Fibroblast of gingiva (primary cell): ENCODE measurements around the gene FBLN1.
"Not testable (repeated sequence)": the region's sequence is repeated elsewhere in the genome, so short reads cannot be mapped to it uniquely, and the experiment has no call there.

Source experiments
- DNase-seq: peaks from one replicate; pipeline ENCODE4 v3.0.0-alpha.2; 2011; ENCODE audit warnings: low read depth

The FBLN1 gene

DNA sequence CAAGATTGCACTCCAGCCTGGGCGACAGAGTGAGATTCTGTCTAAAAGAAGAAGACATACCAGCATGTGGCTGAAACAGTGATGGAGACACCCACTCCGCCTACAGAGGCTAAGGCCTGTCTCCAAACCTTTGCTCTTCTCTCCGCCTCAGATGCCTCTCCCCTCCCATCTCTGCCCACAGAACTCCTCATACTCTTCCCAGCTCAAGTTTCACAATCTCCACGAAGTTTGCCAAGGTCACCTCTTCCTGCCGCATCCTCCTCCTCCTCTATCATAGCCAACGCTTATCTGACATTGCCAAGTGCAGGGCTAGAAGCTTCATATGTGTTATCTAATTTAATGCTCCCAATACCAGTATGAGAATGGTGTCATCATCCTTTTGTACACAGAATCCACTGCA lies 25.9 kb upstream of the FBLN1 start:
- DNase-seq: peak; percentile 75

DNA sequence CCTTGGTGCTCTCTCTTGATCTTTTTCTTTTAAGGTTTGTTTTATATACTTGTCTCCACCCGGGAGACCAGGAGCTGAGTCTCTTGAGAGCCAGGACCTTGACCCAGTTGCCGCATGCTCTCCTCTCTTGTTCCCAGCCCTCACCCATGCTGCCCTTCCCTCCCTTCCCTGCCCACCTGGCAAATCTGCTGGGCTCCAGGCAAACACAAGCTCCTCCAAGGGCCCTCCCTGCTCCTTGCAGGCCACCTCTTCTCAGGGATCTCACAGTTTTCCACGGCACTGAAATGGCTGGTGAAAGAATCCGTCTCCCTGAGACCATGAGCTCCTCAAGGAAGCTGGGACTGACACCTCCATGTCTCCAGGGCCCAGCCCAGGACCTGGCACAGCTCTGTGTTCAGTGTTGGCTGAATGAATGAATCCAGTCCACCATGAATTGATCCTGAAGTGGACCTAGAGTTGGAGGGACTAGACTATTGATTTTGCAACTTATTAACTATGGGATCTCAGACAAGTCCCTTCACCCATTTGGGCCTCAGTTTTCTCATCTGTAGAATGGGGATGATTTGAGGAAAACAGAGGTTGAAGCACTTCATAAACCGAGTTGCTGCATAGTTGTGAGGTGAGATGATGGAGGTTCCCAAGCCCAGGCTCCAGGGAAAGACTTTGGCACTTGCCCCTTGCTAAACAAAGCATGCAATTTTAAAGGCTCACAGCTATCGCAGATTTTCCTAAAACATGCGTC lies 25.1 kb upstream of the FBLN1 start:
- no peak for DNase-seq

DNA sequence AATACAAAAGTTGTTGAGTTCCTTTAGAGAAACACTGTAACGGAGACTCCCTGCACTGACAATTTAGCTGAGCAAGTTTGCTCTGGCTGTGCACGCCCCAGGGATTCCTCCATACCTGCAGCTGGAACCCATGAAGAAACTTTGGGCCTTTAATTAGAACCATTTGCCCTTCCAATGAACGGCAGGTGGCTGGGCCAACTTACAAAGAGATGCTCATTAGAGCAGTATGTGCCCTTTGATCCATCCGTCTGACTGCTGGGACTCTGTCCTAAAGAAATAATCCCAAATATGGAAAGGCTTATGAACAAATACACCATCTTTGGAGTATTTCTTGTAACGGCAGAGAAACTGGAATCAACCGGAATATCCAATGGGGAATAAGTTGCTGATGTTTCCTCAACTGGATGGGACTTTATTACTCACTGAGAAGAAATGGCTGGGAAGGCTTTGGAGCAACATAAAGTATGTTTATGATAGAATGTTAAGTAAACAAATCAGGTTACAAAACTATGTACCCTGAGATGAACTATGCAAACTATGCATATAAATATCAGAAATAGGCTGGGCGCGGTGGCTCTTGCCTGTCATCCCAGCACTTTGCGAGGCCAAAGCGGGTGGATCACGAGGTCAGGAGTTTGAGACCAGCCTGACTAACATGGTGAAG lies 24.4 kb upstream of the FBLN1 start:
- DNase-seq: peak; percentile 99

DNA sequence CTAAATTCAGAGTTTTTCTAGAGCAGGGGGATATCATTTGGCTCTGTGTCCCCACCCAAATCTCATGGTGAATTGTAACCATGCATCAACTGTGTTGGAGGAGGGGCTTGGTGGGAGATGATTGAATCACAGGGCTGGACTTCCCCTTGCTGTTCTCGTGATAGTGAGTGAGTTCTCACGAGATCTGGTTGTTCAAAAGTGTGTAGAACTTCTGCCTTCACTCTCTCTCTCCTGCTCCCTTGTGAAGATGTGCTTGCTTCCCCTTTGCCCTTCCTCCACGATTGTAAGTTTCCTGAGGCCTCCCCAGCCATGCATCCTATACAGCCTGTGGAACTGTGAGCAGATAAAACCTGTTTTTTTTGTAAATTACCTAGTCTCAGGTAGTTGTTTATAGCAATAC lies 22.0 kb upstream of the FBLN1 start:
- DNase-seq: no peak

DNA sequence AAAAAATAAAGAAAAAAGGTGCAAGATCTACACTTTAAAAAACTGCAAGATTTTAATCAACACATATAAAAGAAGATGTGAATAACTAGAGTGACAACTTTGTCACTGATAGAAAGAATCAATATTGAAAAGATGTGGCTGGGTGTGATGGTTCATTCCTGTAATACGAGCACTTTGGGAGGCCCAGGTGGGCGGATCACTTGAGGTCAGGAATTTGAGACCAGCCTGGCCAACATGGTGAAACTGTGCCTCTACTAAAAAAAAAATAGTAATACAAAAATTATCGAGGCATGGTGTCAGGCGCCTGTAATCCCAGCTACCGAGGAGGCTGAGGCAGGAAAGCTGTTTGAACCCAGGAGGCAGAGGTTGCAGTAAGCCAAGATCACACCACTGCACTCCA lies 21.0 kb upstream of the FBLN1 start:
- DNase-seq: no peak

DNA sequence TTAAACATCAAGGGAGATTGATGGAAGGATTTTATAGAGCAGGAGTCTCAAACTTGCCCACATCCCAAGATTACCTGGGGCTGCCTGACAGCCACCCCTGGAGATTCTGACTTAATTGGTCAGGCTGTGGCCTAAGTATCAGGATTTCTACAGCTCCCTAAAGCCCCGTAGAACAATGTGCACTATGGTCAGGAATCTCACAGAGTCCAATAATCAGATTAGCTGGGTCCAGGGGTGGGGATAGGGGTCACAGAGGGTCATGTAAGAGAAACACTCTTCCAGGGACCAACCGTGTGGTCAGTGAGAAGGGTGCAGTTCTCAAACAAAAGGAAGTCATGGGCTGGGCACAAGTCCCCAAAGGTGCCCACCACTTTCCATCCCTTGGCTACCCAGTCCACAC lies 20.5 kb upstream of the FBLN1 start:
- DNase-seq: no peak

DNA sequence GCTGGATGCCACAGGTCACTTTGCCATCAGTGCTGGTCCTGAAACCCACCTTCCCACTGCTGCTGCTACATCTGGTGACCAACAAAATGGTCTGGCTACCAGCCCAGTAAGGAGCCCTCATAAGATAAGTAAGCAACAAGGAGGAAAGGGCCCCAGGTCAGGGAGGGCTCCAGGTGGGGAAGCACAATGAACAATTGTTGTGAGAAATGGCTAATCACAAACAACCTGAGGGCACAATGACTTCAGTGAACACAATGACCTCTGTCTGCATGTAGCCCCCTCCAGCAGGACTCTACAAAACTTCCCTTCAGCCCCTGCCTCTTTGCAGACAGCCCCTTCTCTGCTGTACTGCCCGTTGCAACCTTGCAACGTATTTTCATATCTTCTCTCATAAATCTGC lies 19.4 kb upstream of the FBLN1 start:
- DNase-seq: no peak

DNA sequence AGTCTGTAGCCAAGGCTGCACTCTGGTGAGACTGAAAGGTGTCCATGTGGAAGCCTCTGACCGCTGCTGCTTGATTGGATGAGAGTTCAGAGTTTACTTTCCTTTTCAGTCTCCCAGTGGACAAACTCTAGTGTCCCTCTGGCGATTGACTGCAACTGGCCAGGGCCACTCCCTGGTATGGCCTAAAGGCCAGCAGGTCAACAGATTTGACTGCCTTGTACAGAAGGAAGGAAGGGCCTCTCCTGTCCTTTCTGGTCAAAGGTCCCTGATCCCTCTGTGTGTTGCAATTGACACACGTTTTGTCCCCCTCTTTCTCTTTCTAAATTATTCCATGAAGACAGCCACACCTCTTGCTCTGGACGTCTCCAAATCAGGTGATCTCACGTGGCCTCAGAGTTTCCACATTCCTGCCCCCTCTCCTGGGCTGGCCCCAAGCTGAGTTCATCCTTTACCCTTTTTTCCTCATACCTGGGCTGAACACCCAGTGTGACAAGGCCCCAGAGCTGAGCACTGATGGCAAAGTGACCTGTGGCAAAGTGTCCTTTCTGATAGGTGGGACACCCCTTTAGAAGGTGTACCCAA lies 18.7 kb upstream of the FBLN1 start:
- DNase-seq: no peak

DNA sequence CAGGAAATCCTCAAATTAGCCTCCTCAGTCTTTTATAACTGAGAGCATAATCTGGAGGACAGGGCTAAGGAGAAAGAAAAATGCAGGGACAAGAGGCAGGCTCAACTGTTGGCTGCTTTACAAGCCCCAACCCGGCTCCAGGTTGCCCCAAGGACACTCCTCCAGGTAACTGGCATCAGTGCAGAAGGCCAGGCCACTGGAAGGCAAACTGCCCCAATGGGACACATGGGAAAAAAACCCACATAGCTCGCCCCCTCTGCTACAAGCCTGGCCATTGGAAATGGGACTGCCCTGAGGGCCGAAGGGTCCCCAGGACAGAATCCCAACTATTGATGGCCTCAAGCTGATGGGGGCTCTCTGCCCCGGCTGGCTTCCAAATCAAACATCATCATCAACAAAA lies 17.9 kb upstream of the FBLN1 start:
- no peak for DNase-seq

DNA sequence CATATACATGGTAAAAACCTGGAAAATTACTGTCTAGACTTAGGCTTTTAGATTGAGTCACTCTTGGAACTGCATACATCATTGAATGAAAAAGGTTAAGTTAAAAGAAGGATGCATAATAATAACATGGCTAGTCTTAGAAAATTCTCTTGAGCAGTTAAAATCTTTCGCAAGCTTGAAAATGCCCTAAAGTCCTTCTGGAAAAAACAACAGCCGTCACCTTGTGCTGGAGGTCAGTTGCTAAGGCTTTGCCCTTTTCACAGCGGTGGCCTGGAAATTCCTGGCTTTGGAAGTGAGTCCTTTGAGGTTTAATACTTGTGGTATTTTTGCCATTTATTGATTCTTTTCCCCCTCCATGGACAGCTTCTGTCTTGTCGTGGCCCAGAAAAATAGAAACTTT lies 17.4 kb upstream of the FBLN1 start:
- no peak for DNase-seq

DNA sequence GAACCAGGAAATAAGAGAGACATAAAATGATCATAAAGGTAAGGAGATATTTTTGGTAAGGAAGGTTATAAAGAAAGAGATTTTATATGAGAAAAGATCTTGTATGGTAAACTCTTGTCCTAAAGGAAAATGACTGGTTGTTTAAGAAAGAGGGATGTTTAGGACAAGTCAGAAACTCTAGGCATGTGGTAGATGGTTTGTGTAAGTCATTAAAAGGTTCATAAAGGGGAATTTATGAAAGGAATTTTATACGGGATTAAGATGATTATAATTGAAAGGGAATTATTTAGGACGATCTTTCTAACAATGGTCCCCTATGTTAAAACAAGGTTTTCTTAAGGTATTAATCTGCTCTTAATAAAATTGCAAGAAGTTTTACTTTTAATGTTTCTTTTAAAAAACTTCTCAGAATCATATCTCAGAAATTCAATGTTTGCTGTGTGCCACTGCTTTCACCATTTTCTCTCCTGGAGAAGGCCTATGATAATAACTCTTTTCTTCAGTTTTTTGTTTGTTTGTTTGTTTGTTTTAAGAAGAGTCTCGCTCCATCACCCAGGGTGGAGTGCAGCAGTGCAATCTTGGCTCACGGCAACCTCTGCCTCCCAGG lies 13.8 kb upstream of the FBLN1 start:
- no peak for DNase-seq

DNA sequence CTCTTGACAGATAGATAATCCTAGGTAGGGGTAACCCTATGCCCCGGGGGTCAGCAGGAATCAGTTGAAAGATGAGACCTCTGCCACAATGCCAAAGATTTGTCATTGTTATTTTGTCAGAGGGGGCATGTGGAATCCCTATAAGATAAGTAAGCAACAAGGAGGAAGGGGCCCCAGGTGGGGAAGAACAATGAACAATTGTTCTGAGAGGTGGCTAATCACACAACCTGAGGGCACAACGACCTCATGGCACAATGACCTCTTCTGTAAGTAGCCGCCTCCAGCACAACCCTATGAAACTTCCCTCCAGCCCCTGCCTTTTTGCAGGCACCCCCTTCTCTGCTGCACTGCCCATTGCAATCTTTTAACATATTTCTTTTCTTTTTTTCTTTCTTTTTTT lies 11.8 kb upstream of the FBLN1 start:
- no peak for DNase-seq

DNA sequence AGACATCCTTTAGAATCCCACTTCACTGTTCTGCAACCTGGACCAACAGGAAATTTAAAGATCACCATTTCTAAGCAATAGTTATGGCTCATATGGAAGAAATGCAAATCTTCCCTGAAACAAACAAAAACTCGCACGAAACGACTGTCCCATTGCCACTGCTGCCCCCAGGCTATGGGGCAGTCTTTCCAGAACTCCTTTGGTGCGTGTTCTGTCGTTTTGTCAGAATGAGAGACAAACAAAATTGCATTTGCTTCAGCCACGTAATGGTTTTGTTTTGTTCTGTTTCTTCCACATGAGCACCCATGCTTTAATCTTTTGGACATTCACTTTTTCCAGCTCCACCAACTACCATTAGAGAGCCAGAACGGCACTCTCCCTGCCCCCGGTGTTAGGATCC lies 10.8 kb upstream of the FBLN1 start:
- no peak for DNase-seq

DNA sequence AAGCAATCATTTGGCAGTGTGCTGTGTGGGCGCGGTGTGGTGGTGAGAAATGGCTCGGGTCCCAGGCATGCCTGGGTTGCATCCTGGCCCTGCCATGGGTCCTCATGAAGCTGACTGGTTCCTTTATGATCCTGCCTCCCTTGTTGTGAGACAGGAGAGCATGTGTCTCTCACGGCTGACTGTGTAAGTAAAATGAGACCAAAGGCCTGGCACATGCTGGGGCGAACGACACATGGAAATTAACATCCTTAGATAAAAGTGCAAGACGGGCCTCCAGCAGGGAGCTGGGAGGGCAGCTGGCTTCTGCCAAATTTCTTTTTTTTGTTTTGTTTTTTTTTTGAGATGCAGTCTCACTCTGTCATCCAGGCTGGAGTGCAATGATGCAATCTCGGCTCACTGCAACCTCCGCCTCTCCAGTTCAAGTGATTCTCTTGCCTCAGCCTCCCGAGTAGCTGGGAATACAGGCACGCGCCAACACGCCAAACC lies 9.4 kb upstream of the FBLN1 start:
- peak; percentile 92 for DNase-seq

DNA sequence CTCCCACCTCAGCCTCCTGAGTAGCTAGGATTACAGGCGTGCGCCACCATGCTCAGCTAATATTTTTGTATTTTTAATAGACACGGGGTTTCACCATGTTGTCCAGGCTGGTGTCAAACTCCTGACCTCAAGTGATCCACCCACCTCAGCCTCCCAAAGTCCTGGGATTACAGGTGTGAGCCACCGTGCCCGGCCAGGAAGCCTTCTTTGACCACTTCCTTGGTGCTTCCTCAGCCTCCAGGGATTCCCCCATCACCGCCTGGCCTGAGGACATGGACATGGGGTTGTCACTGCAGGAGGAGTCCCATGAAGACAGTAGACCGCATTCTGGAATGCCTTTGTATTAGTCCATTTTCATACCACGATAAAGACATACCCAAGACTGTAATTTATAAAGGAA lies 8.4 kb upstream of the FBLN1 start:
- DNase-seq: not testable (repeated sequence)

DNA sequence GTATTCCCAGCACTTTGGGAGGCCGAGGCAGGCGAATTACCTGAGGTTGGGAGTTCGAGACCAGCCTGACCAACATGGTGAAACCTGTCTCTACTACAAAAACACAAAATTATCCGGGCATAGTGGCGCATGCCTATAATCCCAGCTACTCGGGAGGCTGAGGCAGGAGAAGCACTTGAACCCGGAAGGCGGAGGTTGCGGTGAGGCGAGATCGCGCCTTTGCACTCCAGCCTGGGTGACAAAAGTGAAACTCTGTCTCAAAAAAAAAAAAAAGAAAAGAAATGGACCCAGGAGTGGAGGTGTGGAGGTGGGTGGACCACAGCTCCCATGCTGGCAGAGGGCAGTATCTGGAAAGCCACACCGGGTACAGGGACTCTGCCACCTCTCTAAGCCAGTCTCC lies 7.1 kb upstream of the FBLN1 start:
- DNase-seq: not testable (repeated sequence)

DNA sequence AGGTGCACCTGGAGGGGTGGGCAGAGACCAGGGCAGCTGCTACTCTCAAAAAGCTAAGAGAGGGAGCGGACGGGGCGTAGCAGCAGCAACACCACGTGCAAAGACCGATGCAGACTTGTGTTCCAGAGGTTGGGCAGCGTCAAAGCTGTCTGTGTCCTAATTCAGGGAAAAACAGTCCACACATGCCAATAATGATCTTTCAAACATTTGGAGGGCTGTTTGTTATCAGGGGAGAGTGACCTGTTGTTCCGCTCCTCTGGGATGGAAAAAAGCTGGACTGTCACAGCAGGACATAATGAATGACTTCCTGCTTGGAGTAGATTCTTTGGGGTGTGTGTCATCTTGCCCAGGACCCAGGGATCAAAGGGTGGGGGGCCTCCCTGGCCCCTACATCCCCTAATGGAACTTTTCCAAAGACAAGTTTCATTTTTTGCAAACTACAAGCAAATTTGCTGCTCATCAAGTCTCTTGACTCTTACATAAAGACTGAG lies 6.2 kb upstream of the FBLN1 start:
- DNase-seq: no peak

DNA sequence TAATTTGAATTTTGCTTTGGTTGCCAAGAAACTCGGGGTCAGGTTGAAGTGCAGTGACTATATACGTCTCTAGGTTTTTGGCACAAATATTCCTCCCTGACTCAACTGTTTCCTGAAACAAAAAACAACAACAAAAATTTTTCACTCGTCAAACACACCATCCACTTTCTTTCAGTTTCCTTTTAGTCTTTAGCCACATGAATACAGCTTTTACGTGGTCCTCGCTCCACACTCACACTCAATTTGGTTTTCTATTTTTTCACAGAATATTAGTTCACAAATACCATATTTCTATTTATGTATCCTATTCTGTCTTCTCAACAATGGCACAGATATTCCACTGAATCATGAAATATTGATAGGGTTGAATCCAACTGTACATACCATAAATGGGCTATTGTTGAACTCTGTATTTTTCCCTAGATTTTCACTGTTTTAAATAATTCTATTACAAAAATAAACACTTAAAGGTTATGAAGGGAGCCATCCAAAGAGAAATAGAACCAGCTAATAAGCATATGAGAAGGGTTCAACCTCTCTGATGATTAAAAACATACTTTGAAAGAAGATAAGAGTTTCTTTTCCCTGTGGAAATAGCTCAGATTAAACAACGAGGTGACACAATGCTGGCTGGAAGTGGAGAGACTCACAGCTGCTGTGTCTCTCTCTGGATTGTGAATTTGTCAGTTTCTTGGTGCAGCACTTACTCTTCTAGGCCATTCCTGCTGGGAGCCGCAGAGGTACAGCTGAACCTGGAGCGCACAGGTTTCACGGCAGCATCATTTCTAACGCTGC lies 5.1 kb upstream of the FBLN1 start:
- peak; percentile 52 for DNase-seq

DNA sequence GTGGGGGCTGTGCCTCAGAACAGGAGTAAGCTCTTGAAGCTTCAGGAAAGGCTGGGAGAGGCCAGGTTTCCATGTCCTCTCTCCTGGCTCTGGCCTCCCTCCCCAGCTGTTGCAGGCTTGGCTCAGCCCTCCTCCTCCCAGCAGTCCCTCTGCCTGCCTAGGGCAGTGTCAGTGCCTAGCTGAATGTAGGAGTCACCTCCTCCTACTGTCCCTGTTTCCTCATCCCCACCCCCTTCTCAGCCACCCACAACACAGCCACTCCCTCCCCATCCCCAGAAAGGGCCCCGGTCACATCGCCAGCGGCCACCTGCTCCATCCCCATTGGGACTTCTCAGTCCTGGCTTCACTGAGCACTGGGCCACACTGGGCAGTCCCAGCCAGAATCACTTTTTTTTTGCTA lies 2.9 kb upstream of the FBLN1 start:
- DNase-seq: no peak

DNA sequence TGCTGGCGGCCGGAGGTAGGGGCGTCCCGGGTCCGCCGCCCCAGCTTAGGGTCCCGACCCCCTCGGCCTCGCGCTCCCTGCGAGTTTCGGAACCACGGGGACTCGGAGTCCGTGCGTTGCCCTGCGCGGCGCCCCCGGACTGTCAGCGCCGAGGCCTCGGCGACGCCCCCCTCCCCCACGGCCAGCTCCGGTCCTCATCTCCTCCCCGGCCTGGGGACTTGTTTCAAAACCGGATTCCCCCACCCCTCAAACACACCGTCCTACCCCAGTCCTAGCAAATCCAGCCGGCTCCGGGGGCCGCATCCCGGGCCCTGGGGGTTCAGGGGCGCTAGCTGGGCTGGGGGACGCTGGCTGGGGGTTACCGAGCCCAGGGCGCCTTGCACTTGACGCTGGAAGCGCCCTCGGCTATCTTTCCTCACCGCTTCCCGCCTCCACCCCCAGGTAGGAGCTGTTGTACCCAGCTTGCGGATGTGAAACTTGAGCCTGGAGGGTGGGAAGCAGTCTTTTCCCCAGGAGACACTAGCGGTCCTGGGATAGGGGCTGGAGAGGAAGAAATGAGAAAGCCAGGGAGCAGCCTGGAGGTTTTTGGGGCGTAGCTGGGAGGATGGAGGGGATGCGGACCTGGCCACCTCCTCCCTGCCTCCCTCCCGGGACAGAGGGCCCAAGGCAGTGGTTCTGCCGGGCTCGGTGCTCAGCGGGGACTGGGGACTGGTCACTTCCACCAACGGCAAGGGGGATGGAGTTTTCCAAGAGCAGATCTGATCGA lies 550 bp downstream of the FBLN1 start:
- DNase-seq: no peak

DNA sequence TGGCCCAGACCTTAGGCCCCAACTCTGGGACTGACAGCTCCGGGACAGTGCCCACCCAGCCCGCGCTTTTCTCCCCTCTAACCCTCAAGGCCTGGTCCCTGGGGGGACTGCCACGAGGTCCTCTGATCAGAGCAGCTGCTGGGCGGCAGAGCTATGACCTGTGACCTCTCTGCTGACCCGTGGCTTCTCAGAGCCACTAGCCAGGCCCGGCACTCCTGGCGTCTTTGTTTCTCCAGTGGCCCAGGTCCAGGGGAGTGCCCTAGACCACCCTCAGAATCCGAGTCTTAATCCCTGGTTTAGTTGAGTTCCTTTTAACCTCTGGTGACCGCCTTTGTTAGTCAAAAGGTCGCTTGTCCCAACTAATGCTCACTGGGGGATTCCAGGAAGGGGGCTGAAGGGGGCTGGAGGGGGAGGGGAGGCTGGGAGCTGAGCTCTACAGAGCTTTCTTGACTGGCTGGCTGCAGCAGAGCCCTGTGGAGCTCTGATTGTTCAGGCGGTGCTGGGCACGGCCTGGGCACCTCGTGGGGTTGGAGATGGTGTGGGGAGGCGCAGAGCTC lies 1.2 kb downstream of the FBLN1 start:
- no peak for DNase-seq
